22Rv1 (cell line): ENCODE measurements around the gene MFGE8.
"Not testable (repeated sequence)": the region's sequence is repeated elsewhere in the genome, so short reads cannot be mapped to it uniquely, and the experiment has no call there.

Source experiments
- H3K27ac ChIP-seq: fragments of 450-650 bp; 2 replicates; pipeline ENCODE4 v1.5.1; 2017
- ZFX ChIP-seq: fragments of 450-650 bp; IDR thresholded peaks from 2 replicates; pipeline ENCODE4 v1.6.1; 2017; ENCODE audit warnings: antibody characterized with exemption, borderline replicate concordance
- TF ChIP-seq, protein P1 (sequence below): fragments of 450-650 bp; IDR thresholded peaks from 2 replicates; pipeline ENCODE4 v1.5.1; 2017; ENCODE audit warnings: mild to moderate bottlenecking

Gene MFGE8

GRCh38 chr15:88949734-88950400 is 36.7 kb upstream of the MFGE8 start:
- H3K27ac ChIP-seq, result no peak overlapping the region
- TF ChIP-seq ZFX, result no peak
- TF ChIP-seq, protein P1, sequence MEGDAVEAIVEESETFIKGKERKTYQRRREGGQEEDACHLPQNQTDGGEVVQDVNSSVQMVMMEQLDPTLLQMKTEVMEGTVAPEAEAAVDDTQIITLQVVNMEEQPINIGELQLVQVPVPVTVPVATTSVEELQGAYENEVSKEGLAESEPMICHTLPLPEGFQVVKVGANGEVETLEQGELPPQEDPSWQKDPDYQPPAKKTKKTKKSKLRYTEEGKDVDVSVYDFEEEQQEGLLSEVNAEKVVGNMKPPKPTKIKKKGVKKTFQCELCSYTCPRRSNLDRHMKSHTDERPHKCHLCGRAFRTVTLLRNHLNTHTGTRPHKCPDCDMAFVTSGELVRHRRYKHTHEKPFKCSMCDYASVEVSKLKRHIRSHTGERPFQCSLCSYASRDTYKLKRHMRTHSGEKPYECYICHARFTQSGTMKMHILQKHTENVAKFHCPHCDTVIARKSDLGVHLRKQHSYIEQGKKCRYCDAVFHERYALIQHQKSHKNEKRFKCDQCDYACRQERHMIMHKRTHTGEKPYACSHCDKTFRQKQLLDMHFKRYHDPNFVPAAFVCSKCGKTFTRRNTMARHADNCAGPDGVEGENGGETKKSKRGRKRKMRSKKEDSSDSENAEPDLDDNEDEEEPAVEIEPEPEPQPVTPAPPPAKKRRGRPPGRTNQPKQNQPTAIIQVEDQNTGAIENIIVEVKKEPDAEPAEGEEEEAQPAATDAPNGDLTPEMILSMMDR, result no peak

DNA sequence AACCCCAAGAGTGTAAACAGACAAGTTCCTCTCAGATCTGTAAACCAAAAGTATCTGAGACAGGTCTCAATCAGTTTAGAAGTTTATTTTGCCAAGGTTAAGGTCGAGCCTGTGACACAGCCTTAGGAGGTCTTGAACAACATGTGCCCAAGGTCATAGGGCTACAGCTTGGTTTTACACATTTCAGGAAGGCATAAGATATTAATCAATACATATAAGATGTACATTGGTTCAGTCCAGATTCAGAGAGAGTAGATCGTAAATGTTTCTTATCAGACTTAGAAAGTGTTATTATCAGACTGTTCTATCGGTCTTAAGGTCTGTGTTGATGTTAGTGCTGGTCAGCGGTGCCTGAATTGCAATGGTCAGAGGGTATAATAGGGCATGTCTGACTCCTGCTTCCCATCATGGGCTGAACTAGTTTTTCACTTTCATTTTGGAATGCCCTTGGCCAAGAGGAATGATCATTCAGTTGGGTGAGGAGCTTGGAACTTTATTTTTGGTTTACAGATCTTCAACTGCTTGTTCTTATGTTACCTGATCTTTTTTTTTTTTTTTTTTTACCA is 27.0 kb upstream of the MFGE8 start:
- TF ChIP-seq, protein P1, result no peak
- TF ChIP-seq ZFX, result no peak
- H3K27ac ChIP-seq, result no peak overlapping the region

DNA sequence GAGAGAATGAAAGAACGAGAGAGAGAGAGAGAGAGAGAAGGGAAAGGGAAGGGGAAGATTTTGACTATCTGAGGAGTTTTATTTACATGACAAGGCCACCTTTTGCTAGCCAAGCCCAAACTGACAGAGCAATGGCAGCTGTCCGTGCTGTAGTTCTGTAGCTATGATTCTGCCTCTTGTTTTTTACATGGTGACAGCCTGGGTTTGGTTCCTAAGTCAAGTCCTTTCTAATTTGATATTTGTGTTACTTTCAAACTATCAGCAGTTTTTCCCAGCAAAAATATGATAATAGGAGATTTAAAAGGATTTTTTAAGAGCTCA is 26.3 kb upstream of the MFGE8 start:
- H3K27ac ChIP-seq, result no peak overlapping the region
- TF ChIP-seq ZFX, result no peak
- TF ChIP-seq, protein P1, result no peak

GRCh38 chr15:88938802-88939485 is 25.8 kb upstream of the MFGE8 start:
- TF ChIP-seq, protein P1, result no peak
- no peak for TF ChIP-seq ZFX
- H3K27ac ChIP-seq, result no peak overlapping the region

DNA sequence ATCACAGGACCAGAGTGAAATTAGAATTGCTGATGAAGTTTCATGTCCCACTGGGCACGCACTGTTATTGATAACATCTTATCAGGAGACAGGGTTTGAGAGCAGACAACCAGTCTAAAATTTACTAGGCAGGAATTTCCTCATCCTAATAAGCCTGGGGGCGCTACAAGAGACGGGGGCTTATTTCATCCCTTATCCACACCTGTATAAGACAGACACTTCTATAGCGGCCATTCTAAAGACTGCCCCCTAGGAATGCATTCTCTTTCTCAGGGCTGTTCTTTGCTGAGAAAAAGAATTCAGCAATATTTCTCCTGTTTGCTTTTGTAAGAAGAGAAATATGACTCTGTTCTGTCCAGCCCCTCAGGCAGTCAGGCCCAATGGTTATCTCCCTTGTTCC is 21.3 kb upstream of the MFGE8 start:
- not testable (repeated sequence) for H3K27ac ChIP-seq

DNA sequence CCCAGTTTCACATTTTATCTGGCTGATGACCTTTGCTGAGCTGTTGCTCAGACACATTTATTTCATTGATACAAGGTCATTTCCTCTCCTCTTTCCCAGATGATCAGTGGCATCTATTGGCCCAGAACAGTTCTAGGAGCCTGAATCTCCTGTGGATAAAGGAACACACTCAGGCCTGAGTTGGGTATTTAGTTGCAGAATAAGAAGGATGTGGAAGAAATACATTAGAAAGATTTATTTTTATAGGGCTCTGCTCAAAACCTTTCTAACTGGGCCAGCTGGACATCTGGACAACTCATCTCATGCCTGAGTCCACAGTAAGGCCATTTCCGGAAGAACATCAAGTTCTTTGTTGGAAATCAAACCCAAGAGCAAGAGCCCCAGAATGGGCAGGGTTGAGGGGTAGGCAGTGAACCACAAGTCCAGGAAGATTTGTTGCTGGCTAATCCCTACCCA is 19.7 kb upstream of the MFGE8 start:
- H3K27ac ChIP-seq, result no peak overlapping the region
- no peak for TF ChIP-seq ZFX
- TF ChIP-seq, protein P1, result no peak

DNA sequence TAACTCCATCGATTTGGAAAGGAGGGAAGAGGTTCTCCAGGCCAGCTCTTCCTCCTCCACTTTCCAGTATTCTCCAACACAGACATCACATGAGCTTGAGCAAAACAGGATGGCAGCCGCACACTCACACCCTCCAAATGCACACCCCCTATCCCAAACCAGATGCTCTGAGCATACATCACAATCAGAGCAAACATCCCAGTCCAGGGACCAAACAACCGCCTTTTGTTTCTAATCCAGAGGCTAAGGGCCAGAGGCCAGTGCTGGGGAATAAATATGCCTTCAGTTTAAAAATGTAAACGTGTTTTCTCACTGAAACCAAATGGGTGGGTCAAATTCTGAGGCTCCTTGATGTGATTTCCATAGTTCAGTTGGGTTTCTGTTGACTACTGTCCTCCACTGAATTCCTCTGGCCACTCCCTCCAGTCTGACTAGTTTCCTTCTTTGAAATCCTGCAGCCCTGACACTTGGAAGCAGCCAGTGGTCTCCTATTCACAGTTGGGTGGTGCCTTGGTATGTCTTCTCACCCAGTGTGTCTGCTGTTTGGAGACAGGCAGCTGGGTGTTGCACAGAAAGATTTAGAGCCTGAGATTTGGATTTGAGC is 19.2 kb upstream of the MFGE8 start:
- TF ChIP-seq, protein P1, result no peak
- no peak for TF ChIP-seq ZFX

More for the DNA sequence above, 19.2 kb upstream of the MFGE8 start:
- no peak overlapping the region for H3K27ac ChIP-seq
